Brain microvascular endothelial cell (primary cell): Measurements from ENCODE around the gene SUN3.

Experiments
- DNase-seq: peaks from one replicate; pipeline ENCODE4 v3.0.0-alpha.2; 2020
- H3K27ac ChIP-seq: fragments of 250-450 bp; sonication (Bioruptor Pico); 2 replicates; pipeline ENCODE4 v1.5.1; 2020; ENCODE audit warnings: mild to moderate bottlenecking, moderate library complexity
- H3K27me3 ChIP-seq: fragments of 250-450 bp; sonication (Bioruptor Pico); replicated peaks from 2 replicates; pipeline ENCODE4 v1.5.1; 2020; ENCODE audit warnings: mild to moderate bottlenecking
- H3K36me3 ChIP-seq: fragments of 250-450 bp; sonication (Bioruptor Pico); replicated peaks from 2 replicates; pipeline ENCODE4 v1.5.1; 2020; ENCODE audit warnings: mild to moderate bottlenecking
- H3K4me3 ChIP-seq: 2 replicates; pipeline ENCODE4 v1.5.1; 2011; ENCODE audit warnings: low read depth, mild to moderate bottlenecking, control low read depth, low read length, moderate library complexity
- in situ Hi-C: cut with HindIII; loops from 2 replicates; pipeline ENCODE4 v1.10.0; 2017; ENCODE audit warnings: low sequenced_read_pairs, low pct_ligation_motif_present
- TF ChIP-seq, protein P1 (sequence below): IDR thresholded peaks from 2 replicates; pipeline ENCODE4 v1.5.1; 2011; ENCODE audit warnings: low read depth, mild to moderate bottlenecking, moderate library complexity, low read length, control low read depth, inconsistent platforms; ENCODE audit errors: missing control alignments

SUN3 gene

DNA sequence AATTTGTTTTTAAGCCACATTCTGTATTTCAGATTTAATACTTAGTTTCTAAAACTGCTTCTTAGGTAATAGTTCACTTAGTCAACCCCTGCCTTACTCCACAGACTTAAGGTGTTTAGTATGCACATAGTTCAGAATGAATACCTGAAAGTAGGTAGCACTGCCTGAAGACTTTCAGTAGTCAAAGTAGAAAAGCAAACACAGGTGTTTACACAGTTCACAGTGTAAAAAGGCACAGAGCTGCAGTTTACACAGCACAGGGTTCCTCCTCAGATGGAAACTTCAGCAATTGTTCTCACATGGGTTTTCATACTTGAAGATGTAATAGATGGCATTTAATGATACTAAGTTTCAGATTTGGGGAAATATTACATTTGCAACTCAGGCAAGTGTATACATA is 77.5 kb downstream of the SUN3 start:
- Histone ChIP-seq H3K36me3 (peaks cover 4% of the 10 kb centered on the region), H3K4me3 (no peak overlapping the region), H3K27me3 (no peaks in the 10 kb centered on the region), H3K27ac (no peak overlapping the region)
- in situ Hi-C loops = no loop called here
- DNase-seq = no peak
- TF ChIP-seq, protein P1, sequence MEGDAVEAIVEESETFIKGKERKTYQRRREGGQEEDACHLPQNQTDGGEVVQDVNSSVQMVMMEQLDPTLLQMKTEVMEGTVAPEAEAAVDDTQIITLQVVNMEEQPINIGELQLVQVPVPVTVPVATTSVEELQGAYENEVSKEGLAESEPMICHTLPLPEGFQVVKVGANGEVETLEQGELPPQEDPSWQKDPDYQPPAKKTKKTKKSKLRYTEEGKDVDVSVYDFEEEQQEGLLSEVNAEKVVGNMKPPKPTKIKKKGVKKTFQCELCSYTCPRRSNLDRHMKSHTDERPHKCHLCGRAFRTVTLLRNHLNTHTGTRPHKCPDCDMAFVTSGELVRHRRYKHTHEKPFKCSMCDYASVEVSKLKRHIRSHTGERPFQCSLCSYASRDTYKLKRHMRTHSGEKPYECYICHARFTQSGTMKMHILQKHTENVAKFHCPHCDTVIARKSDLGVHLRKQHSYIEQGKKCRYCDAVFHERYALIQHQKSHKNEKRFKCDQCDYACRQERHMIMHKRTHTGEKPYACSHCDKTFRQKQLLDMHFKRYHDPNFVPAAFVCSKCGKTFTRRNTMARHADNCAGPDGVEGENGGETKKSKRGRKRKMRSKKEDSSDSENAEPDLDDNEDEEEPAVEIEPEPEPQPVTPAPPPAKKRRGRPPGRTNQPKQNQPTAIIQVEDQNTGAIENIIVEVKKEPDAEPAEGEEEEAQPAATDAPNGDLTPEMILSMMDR = no peak

DNA sequence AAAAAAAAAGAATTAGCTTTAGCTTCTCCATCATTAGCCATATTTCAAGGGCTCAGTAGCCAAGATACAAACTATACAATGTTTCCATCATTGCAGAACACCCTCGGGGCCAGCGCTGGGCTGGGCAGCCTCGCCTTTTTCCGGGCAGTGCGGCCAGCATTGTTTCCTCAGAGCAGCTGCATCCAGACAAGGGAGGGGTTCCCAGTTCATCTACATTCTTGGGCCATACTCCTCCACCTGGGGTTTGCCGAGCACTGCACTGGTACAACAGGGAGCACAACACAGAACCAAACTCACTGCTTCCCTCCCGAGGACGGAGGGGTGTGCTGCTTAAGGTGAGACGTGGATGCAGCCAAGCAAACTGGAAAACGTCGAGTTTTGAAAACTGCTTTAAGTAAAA is 78.2 kb downstream of the SUN3 start:
- DNase-seq = no peak

DNA sequence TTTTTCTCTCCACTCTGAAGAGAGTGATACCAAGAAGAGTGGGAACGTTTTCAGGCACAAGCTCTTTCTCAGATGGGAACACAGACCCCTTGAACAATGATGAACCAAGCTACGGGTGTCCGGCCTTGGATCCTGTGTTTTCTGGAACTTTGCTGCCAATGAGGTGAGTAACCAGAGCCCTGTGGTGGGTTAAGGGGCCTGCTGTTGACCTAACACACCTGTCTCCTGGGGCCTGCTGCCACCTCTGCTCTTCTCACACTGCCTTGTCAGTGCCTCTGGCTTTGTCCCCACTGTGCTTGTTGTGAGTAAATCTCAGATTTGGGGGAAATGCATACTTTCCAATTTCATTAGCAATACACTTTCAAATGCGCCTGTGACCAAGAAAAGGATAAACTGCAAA is 79.2 kb downstream of the SUN3 start:
- TF ChIP-seq, protein P1 = no peak
- no peak overlapping the region for H3K4me3 ChIP-seq
- H3K36me3 ChIP-seq = peaks cover under 1% of the 10 kb centered on the region
- in situ Hi-C loops = no loop called here
- no peaks in the 10 kb centered on the region for H3K27me3 ChIP-seq
- no peak overlapping the region for H3K27ac ChIP-seq
- DNase-seq = no peak

More for the DNA sequence above, 78.2 kb downstream of the SUN3 start:
- Histone ChIP-seq H3K36me3 (peaks cover 4% of the 10 kb centered on the region), H3K4me3 (no peak overlapping the region), H3K27ac (no peak overlapping the region), H3K27me3 (no peaks in the 10 kb centered on the region)
- TF ChIP-seq, protein P1 = no peak
- in situ Hi-C loops = no loop called here

DNA sequence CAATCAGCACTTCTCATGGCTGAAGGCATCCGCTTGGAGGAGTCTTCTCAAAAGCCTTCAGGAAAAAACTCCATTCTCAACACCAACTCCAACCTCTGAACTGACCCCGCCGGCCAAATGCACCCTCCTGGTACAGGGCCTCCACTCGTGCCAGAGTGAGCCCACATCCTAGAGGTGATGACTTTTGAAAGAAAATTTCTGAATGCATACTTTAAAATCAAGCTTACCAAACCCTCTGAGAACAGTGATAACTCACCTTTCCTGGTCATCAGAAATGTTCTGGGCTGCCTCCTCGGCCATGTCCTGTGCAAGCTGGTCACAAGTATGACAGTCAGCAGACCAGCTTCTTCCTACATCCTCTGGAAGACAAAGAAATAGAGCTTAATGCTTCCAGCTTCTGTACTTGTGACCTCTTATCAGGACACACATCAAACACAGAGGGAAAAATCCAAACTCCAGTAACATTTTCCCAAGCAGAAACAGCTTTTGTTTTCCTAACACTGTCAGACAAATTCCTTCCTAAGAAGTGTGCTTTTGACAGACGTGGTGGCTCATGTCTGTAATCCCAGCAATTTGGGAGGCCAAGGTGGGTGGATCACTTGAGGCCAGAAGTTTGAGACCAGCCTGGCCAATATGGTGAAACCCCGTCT is 80.6 kb downstream of the SUN3 start, which contains the start of gene PKD1L1:
PKD1L1 (minus strand) TSS at position 326 of the 650 bp plus-strand sequence; CDS start at position 300, 26 bp downstream.
- in situ Hi-C loops = no loop called here

DNA sequence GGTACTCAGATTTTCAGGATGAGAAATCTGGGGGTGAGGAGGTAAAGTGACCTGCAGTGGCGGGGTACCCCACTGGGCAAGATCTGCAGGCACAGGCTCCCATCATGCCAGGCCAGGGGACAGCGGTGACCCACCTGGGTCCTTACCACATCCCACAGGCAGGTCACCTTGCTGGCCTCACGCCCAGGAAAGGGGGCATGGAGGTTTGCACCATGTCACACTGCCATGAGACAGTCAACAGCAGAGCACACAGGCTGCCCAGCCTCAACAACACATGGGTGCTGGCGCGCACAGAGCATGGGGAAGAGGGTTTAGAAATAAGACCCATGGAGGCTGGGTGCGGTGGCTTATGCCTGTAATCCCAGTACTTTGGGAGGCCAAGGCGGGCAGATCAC is 81.6 kb downstream of the SUN3 start:
- no peaks in the 10 kb centered on the region for H3K36me3 ChIP-seq
- no peak overlapping the region for H3K4me3 ChIP-seq
- TF ChIP-seq, protein P1 = no peak
- no peak overlapping the region for H3K27ac ChIP-seq
- no peaks in the 10 kb centered on the region for H3K27me3 ChIP-seq
- no peak for DNase-seq
- in situ Hi-C loops = no loop called here

More for the DNA sequence above, 80.6 kb downstream of the SUN3 start, which contains the start of gene PKD1L1:
- no peak within 1 kb of the TSS for H3K4me3 ChIP-seq
- H3K36me3 ChIP-seq = no peaks in the 10 kb centered on the region
- no peaks in the 10 kb centered on the region for H3K27me3 ChIP-seq
- no peak within 1 kb of the TSS for H3K27ac ChIP-seq
- DNase-seq = no peak
- TF ChIP-seq, protein P1 = no peak
